Stimulated activated naive CD4-positive, alpha-beta T cell (primary cell): ENCODE data around the gene KCNH1.
"Not testable (repeated sequence)": the region's sequence is repeated elsewhere in the genome, so short reads cannot be mapped to it uniquely, and the experiment has no call there.

Experiments used
- DNase-seq, 6 experiments: peaks; one replicate each; lab custom pipeline; 2025; lab: John Stamatoyannopoulos, UW

The KCNH1 gene

GRCh38 chr1:210686841-210687240, 447.1 kb downstream of the KCNH1 start:
- DNase-seq: no peak

DNA sequence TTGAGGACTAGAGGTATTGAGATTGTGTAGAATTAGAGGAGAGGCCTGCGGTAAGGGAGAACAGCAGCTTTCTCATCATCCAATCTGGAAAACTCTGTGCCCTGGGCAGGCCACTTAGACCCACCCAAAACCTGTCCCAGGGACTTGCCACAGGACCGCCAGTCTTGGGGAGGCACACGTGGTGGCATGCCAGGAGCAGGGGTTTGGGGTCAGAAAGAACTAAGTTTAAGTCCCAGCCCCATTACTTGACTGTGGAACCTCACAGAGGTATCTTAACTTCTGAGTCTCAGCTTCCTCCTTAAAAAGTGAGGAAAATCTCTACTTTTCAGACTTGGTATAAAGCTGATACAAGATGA, 448.7 kb downstream of the KCNH1 start:
- DNase-seq: no peak

DNA sequence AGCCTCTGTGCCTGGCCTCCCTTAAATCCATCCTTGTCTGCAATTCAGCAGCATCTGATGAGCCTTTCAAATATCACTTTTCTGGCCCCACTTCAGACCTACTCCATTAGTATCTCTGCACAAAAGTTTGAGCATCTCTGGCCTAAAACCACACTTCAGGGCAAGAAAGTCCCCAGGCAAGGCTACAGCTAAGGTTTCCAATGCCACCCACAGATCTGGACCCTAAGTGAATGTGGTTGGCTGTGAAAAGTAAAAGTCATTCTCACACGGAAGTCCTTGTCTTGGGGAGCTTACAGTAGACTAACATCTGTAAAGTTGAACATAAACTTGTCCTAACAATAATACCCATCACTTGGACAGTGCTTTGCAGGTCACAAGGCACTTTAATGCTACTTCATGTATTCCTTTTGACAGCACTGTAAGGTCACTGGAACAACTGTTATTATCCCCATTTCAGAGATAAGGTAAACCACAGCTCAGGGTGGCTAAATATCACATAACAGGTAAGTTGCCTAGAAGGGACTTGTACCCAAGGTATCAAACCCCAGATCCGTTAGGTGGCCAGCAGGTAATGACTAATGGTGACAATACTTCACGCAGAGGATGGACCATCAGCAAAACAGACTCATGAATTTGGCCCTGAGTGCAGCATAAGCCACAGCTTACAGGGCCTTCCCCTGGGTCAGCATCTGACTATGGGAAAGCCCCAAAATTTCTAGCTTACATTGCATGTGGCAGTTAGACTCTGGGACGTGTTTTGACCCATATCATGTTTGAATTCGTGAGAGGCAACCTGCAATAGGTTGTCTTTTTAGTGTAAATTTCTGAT, 449.3 kb downstream of the KCNH1 start:
- DNase-seq: no peak

- no peak for DNase-seq
Measured at GRCh38 chr1:210683403-210684047, 450.4 kb downstream of the KCNH1 start.

DNA sequence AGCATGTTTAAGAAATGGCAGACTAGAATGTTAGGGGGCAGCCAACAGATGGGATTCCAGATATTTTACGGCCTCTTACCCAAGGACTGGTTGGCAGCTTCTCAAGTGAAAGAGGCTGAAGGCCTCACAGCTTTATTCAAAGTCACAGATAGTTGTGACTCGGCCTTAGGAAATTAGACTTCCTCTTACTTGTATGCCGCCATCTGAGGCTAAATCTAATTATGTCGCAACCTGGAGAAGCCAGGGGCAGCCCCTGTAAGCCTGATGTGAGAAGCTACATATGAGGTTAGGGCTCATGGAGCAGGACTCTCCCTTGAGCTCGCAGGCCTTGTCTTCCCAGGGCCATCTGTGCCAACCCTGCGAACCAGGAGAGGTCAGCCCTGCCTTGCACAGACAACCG, 452.8 kb downstream of the KCNH1 start:
- DNase-seq: no peak

- no peak for DNase-seq
Measured at GRCh38 chr1:210678306-210678705, 455.6 kb downstream of the KCNH1 start.

- no peak for DNase-seq
Measured at GRCh38 chr1:210677533-210677932, 456.4 kb downstream of the KCNH1 start.

DNA sequence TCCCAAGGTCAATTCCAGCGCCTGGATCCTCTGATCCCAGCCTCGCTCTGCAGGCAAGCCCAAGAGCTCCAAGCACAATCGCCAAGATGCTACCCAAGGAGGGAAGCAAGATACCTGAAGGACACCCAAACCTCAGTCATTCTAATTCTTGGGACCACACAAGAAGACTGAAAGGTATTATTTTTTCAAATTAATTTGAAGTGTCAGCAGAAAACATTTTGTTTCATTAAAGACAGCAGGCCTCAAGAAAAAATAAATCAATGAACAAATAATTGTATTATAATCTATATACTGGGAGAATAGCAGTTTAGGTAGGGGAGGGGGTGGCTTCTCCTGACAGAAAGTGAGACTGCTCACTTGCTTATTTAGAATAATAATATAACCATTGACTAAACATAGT, 457.4 kb downstream of the KCNH1 start:
- DNase-seq: no peak

DNA sequence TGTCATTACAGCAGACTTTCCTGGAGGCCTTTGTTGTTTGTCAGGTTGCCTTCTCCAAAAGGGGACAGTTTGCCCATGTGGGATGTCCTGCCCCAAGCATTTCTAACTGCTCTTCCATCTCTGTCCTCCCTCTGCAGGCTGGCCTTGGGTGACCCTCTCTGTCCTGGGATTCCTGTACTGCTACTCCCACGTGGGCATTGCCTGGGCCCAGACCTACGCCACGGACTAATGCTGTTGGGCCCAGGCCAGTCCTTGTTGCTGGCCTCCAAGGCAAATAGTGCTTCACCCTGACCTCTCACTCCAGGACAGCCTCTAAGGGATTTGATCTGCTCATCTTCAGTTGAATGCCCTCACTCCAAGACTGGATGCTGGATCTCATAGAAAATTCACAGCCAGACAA, 459.8 kb downstream of the KCNH1 start:
- DNase-seq: no peak

DNA sequence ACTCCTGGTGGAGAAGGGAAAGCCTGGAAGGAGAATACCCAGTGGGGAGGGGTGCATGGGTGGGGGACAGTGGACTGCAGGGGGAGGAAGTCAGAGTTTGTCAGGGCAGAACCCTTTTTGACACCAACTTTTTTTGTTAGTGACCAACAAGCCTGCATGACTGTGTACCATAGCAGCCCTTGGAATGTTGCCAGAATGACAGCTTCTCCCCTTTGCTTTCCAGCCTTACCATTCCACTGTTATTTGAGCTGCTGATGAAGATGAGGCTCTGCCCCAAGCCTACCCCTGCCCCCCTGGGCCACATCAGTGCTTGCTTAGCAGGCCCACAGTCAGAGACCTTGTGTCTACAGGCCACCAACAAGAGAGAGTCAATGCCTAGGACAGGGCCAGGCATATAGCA, 464.0 kb downstream of the KCNH1 start:
- no peak for DNase-seq

DNA sequence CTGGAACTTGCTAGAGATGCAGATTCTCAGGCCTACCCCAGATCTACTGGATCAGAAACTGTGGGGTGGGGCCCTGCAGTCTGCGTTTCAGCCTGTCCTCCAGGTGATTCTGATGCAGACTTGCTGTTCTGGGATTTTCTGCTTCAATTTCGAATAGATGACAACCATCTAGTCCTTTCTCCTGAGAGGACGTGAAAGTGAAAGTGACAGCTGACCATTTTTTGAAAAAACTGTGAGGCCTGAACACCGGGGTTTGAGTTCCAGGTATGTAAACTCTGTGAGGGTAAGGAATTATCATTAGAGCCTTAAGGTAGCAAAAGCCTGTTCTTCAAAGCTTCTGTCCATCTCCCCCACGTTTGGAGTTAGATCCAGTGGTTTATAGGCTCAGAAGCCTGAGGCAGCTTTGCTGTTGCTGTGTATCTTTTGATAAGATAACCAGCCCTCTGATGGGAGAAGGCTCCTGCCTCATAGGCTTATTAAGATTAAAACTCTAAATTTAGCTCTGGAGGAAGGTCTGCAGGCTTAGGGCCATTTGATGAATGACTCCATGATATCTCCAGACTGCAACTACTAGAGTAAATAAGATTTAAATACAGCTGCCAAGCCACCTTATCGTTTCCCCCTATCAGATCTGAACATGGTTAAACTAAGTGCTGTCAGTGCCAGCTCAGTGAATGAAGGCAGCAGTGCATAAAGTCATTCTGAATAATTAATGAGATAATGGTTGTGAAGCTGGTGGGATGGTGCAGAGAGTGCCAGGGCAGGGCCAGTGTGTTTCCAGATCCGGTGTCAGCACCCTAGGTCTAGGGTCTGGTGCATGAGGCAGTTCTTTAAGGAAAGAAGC, 470.0 kb downstream of the KCNH1 start:
- no peak for DNase-seq

DNA sequence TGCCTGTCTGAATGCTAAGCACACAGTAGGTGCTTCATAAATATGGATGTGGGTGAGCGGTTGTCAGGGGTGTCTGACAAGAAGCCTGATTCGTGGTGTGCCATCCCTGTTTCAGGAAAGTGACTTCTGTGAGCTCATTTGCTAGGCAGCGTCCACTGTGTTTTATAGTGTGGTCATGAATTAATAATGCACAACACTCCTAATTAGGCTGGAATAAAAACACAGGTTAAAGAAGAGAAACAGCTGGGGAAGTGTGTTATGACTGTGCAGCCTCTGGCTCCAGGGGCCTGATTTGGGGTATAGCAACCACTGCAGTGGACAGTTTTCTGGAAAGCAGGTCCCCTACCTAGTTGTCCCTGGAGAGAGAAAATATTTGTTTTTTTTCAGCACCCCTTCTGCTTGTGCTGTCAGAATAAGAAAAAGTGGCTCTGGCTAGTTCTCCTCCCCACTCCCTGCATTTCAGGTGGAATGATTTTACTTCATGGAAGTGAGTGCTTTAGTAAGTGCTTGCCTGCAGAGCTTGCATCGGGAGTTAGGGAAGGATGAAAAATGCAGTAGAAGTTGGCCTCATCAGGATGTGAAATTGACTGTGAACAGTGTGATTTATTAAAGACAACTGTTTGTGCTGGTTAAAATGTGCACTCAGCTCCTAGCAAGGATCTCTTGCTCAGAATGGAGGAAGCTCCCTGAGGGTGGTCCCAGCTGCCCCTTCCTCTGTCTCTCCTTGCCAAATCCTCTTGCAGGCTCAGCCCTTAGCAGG, 471.5 kb downstream of the KCNH1 start:
- no peak for DNase-seq

- DNase-seq: not testable (repeated sequence)
Measured at GRCh38 chr1:210661520-210661919, 472.4 kb downstream of the KCNH1 start.

- DNase-seq: no peak
Measured at GRCh38 chr1:210657806-210658205, 476.1 kb downstream of the KCNH1 start.

GRCh38 chr1:210655511-210655910, 478.4 kb downstream of the KCNH1 start:
- no peak for DNase-seq

- no peak for DNase-seq
Measured at GRCh38 chr1:210654176-210654981, 479.6 kb downstream of the KCNH1 start.

GRCh38 chr1:210653771-210654170, 480.2 kb downstream of the KCNH1 start:
- no peak for DNase-seq

- DNase-seq: no peak
Measured at GRCh38 chr1:210652329-210652954, 481.5 kb downstream of the KCNH1 start.

- DNase-seq: no peak
Measured at GRCh38 chr1:210650403-210650802, 483.5 kb downstream of the KCNH1 start.

DNA sequence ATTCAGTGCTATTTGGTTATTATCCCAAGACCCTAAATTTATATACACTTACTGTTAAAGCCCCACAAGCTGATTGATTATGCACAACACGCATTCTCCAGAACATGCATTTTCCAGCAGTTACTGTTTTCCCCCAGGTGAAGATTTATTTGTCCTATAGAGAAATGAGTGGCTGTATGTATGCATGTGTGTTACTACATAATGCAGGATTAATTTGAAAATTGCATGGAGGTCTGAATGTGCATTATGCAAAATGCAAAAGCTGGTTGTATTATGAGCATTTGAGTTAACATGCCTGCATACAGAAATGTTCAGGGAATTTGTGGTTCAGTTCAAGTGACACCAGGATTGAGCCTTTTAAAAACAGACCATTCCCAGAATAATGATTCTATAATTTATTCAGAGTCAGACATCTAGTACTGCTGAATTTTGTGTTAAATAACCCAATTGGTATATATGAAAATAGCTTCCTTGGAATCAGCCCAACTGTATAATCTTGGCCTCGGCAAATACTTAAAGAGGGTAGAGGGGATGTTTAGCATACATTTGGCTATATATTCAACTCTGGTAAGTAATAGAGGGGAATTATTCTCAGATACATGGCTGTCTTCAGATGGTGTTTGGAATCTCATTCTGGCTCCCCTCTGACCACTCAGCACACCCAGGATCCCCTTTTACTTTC, 485.2 kb downstream of the KCNH1 start:
- DNase-seq: no peak
